Heart right ventricle (tissue), 16 donors: ENCODE results near the gene TRABD. TPM values are rescaled to one million over a fixed set of nuclear protein-coding genes. Genes with fewer than 3 reads are reported as not detected.
A peak's percentile ranks its signal among the peaks of the same experiment; 100 is the strongest.

Source experiments
- ATAC-seq, 8 donors: fragments of 200-7000 bp; cut with Tn5 transposase; one replicate each; pipeline ENCODE4 v1.9.1; 2020; ENCODE audit warnings: mild to moderate bottlenecking in 8 of 8, moderate library complexity in 8 of 8, moderate number of reproducible peaks in 1 of 8
- DNase-seq, 2 donors: peaks; one replicate each; pipeline ENCODE4 v3.0.0-alpha.2; 2020
- H3K27ac ChIP-seq, 10 donors: fragments of 200-600 bp; sonication (generic) in 2 of 10; one replicate each; pipeline versions ENCODE4 v1.5.0 to v1.8.0; 2020 to 2022; ENCODE audit warnings: mild to moderate bottlenecking in 3 of 10
- H3K27me3 ChIP-seq, 7 donors: fragments of 200-600 bp; one replicate each; pipeline ENCODE4 v1.8.0; 2021 to 2022; ENCODE audit warnings: mild to moderate bottlenecking in 2 of 7
- H3K36me3 ChIP-seq, 9 donors: fragments of 200-600 bp; sonication (generic) in 1 of 9; one replicate each; pipeline versions ENCODE4 v1.5.0 to v1.8.0; 2020 to 2022; ENCODE audit warnings: mild to moderate bottlenecking in 2 of 9
- H3K4me1 ChIP-seq, 9 donors: fragments of 200-600 bp; sonication (generic) in 1 of 9; one replicate each; pipeline versions ENCODE4 v1.5.0 to v1.8.0; 2020 to 2022; ENCODE audit warnings: mild to moderate bottlenecking in 4 of 9
- H3K4me3 ChIP-seq, 10 donors: fragments of 200-600 bp; sonication (generic) in 2 of 10; one replicate each; pipeline versions ENCODE4 v1.5.0 to v1.8.0; 2020 to 2022; ENCODE audit warnings: mild to moderate bottlenecking in 7 of 10, moderate library complexity in 2 of 10
- H3K9me3 ChIP-seq, 11 donors: fragments of 200-600 bp in 10 of 11; sonication (generic) in 2 of 11; one replicate each; pipeline versions ENCODE4 v1.5.0 to v1.8.0; 2013 to 2022; ENCODE audit warnings: mild to moderate bottlenecking in 2 of 11, control low read depth in 1 of 11, moderate library complexity in 1 of 11
- WGBS, 2 donors: extraction: QIAGEN DNeasy Blood & Tissue Kit; methylation state at CpG; one replicate each; pipeline ENCODE4 v1.1.7; 2013; ENCODE audit warnings: inconsistent platforms in 1 of 2; 5-methylcytosine and 5-hydroxymethylcytosine counted together
- intact Hi-C, 10 donors: fragments of 100-400 bp; cut with DNase I; formaldehyde crosslinking; loops; one replicate each; pipeline versions ENCODE4 v1.11.1 to v1.14.2; 2022
- polyA plus RNA-seq, 2 donors: library from polyadenylated mRNA; stranded (reverse); fragments of 200-250 nt; gene quantifications; one replicate each; pipeline ENCODE4 v1.2.3, GENCODE V29; 2013
- total RNA-seq, 10 donors: library from RNA; stranded (reverse); fragmentation: NEBNext Ultra II Directional in 3 of 10; extraction: Animal tissue kit (Norgen Biotek cat#: 25700) in 3 of 10; gene quantifications; one replicate each; pipeline versions ENCODE4 v1.2.1 to v1.2.4, GENCODE V29; 2021 to 2023
- TF ChIP-seq, protein P1 (sequence below), 9 donors: fragments of 200-600 bp; sonication (generic) in 2 of 9; IDR thresholded peaks; one replicate each; pipeline versions ENCODE4 v1.5.0 to v1.8.0; 2021 to 2022; ENCODE audit warnings: antibody characterized with exemption in 9 of 9, mild to moderate bottlenecking in 5 of 9, moderate library complexity in 1 of 9
- donor health status: Arrhythmogenic right ventricular cardiomyopathy.
- donor health status: ischemic (EF 13 %, LVEDD 7.1; RV severe dilation, severe dysfunction).
- donor health status: healthy with polysubstance abuse.
- donor health status: DM: no; HTN: yes; CAD: no.
- donor health status: DM: no; HTN: no; CAD: no.
- donor health status: ischemic (EF 25% LVEDD 6.9; RV normal size, moderate dysfunction).
- donor health status: ischemic (EF 25% LVEDD 5.7; RV mildly dilated, moderate dysfunction).
- donor health status: healthy.
- donor health status: DM: yes; HTN: yes; CAD: no.
- donor health status: Ischemic cardiomyopathy.
- donor health status: ischemic (EF 35%, LVEDD 5.7; RV mildly dilated, moderate dysfunction).
- donor health status: nonischemic (EF 11% LVEDD 7.7; RV severe dilation, severe dysfunction).
- donor health status: DM: yes; HTN: yes; CAD: no.
- donor health status: PGD.
- donor health status: ischemic (EF 29% LVEDD 5.4; RV normal size, mild dysfunction).
- donor health status: nonischemic (EF 23%, LVEDD 6.1; RV moderate dilation, normal function).

The TRABD gene
- total and polyA plus RNA-seq, 12 donors = 13.6 to 40.8 (median 19.0) TPM

DNA sequence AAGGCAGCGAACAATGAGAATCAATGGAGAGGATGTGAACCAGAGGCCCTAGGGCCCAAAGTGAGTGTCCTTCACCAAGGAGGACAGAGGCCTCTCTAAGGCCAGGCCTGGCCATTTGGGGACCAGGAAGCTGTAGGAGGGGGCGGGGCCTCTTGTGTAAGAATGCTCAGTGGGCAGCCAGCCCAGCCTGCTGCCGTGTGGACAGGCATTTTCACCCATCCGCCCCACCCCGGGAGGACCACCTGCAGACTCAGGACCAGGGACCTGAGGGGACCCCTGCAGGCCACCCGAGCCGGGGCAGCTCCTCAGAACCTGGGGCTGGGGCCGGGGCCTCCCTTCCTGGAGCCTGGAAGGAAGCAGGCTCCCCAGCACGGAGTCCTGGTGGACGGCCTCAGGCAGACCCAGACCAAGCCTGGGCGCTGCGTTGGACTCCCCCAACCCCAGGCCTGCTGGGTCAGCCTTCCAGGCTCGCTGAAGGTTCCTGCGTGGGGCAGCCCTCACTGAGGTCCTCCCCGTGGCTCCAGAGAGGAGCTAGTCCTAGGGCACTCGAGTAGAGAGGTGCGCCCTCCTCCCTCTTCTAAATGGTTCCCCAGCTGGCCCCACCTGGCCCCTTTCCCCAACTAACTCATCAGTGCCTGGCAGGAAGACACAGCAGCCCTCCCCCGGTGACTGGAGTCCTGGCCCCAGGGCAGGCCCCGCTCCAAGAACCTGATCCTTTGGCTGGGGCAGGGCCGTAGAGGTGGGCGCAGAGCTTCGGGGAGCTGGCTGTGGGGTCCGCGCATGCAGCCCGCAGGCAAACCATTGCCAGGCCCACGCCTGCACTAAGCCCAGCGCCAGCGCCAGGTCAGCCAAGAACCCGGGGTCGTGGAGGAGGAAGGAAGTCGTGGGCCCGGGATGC is 1.5 kb upstream of the TRABD start:
- Histone ChIP-seq H3K9me3 (no peaks in the 10 kb centered on the region), H3K36me3 (peaks cover 0 to 5% (median 0%) of the 10 kb centered on the region in 9 donors), H3K4me1 (peaks cover 12 to 48% (median 44%) of the 10 kb centered on the region in 9 donors), H3K4me3 (peak overlapping the region in 9 of 10 donors; percentile 49 to 78 (median 72)), H3K27me3 (peaks cover 0 to 10% (median 6%) of the 10 kb centered on the region in 7 donors), H3K27ac (peak overlapping the region in 9 of 10 donors; percentile 10 to 91 (median 53))
- ATAC-seq (peak; percentile 23 to 66 (median 47)), DNase-seq (peak; percentile 77 to 78)
- 42 to 44% methylated on average over 31 to 32 of the region's 32 CpGs for WGBS, 2 donors
- intact Hi-C loops = no loop called here
- TF ChIP-seq, protein P1, sequence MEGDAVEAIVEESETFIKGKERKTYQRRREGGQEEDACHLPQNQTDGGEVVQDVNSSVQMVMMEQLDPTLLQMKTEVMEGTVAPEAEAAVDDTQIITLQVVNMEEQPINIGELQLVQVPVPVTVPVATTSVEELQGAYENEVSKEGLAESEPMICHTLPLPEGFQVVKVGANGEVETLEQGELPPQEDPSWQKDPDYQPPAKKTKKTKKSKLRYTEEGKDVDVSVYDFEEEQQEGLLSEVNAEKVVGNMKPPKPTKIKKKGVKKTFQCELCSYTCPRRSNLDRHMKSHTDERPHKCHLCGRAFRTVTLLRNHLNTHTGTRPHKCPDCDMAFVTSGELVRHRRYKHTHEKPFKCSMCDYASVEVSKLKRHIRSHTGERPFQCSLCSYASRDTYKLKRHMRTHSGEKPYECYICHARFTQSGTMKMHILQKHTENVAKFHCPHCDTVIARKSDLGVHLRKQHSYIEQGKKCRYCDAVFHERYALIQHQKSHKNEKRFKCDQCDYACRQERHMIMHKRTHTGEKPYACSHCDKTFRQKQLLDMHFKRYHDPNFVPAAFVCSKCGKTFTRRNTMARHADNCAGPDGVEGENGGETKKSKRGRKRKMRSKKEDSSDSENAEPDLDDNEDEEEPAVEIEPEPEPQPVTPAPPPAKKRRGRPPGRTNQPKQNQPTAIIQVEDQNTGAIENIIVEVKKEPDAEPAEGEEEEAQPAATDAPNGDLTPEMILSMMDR (IDR thresholded peaks at IDR 0.05) = peak in 1 of 9 donors; percentile 4

DNA sequence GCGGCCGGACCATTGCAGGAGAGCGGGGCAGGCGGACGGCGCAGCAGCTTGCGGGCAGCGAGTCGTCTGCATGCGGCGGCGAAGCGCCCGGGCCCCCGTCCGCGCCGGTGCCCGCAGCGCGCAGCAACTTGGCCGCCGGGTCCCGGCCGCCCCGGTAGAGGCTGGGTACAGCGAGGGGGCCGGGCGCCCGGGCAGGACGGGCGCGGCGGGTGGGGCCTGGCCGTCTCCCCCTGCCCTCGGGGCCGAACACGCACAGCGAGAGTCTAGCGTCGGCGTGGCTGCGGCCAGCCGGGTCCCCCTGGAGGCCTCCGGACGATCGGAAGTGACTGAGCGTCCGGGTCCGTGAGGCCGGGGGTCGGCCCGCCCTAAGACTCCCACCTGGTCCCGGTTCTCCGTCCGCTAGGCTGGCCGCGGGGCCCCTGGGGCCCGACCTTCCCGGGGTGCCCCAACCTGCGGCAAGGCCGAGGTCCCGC is 775 bp upstream of the TRABD start:
- ATAC-seq (peak in 4 of 8 donors; percentile 2 to 4 (median 3)), DNase-seq (peak in 1 of 2 donors; percentile 24)
- TF ChIP-seq, protein P1 (IDR thresholded peaks at IDR 0.05) = no peak
- H3K27me3 ChIP-seq = peaks cover 0 to 7% (median 0%) of the 10 kb centered on the region in 7 donors
- intact Hi-C loops = no loop called here
- peak overlapping the region in 9 of 10 donors; percentile 18 to 91 (median 58) for H3K27ac ChIP-seq
- WGBS, 2 donors = 12 to 22% methylated on average over 40 to 63 of the region's 63 CpGs
- H3K4me3 ChIP-seq = peak overlapping the region; percentile 43 to 78 (median 70)
- no peaks in the 10 kb centered on the region for H3K9me3 ChIP-seq
- H3K4me1 ChIP-seq = peaks cover 15 to 55% (median 50%) of the 10 kb centered on the region in 9 donors
- H3K36me3 ChIP-seq = peaks cover 0 to 6% (median 0%) of the 10 kb centered on the region in 9 donors

DNA sequence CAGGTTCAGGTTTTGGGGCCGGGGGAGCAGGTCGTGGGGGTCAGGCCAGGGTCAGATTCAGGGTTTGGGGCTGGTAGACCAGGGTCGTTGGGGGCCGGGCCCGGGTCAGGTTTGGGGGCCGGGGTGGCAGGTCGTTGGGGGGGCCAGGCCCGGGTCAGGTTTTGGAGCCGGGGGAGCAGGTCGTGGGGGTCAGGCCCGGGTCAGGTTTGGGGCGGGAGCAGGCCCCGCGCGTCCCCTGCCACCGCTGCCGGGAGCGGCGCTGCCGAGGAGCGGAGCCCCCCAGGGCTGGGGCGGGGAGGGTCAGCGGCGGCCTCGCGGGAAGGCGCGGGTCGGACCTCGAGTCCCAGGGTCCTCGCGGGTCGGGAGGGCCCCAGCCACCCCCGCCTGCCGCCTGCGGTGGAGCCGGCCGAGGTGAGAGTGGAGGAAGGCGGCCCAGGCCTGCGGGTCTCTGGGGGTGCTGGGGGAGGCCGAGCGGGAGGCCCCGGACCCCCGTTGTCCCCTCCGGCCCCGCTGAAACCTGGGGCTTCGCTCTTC is 535 bp downstream of the TRABD start:
- no peak for ATAC-seq
- H3K9me3 ChIP-seq = no peaks in the 10 kb centered on the region
- peak in 1 of 2 donors; percentile 31 for DNase-seq

More for the DNA sequence above, 535 bp downstream of the TRABD start:
- TF ChIP-seq, protein P1 (IDR thresholded peaks at IDR 0.05) = no peak
- Histone ChIP-seq H3K27me3 (no peaks in the 10 kb centered on the region), H3K4me3 (peak overlapping the region; percentile 50 to 78 (median 72)), H3K4me1 (peaks cover 19 to 68% (median 64%) of the 10 kb centered on the region in 9 donors), H3K27ac (peak overlapping the region in 9 of 10 donors; percentile 52 to 94 (median 71)), H3K36me3 (peaks cover 0 to 6% (median 0%) of the 10 kb centered on the region in 9 donors)
- WGBS, 2 donors = 1 to 3% methylated on average over 32 to 47 of the region's 47 CpGs
- intact Hi-C loops = no loop called here
